ENCODE measurements around the gene ELMO1. TPM values are rescaled to one million over a fixed set of nuclear protein-coding genes. Genes with fewer than 3 reads are reported as not detected.

Gene ELMO1
- total and polyA plus RNA-seq, 2 experiments from 2014 or later = 6.5 to 24.9 TPM

DNA sequence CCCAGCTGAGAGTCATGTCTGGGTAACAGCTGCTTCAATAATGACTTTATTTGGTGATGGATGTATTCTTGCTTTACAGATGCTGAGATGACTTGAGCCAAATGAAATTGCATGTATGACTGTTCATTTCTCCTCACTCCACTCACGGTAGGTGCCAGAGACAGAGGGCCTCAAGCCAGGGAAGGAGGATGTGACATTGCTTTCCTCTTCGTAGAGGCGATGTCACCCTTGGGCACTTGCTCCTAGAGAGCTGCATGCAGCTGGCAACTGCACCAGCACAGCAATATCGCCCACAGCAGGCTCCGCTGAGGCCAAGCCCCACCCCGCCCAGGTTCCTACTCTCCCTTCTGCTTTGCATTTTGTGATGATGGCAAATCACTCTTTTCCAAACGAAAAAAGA is 607.8 kb downstream of the ELMO1 start:
- H2AFZ ChIP-seq = no peak overlapping the region
- Mint-ChIP-seq H3K9me3 (peaks cover 2% of the 10 kb centered on the region; the same call in 1 of the 3 replicates), H3K36me3 (ENCODE audit: low read depth) (no peaks in the 10 kb centered on the region), H3K4me1 (peaks cover 2% of the 10 kb centered on the region; the same call in 2 of the 3 replicates), H3K27me3 (ENCODE audit: insufficient read depth, low read depth, poor library complexity) (peaks cover 1% of the 10 kb centered on the region), H3K27ac (no peak overlapping the region), H3K4me3 (no peak overlapping the region)
- H3K4me2 ChIP-seq = no peak overlapping the region
- ATAC-seq (no peak), DNase-seq (ENCODE audit: low spot score) (no peak)
- no peaks in the 10 kb centered on the region for H3K79me2 ChIP-seq (replicated peaks; ENCODE audit: insufficient read depth)
- no peak overlapping the region for H3K4me3 ChIP-seq
- no peak overlapping the region for H3K27ac ChIP-seq (ENCODE audit: low read depth)
- TF ChIP-seq ZNF114 (CRISPR knock-in tag; IDR thresholded peaks at IDR 0.05) = no peak
- TF ChIP-seq EZH2 (IDR thresholded peaks at IDR 0.05; ENCODE audit: low read depth, unreplicated experiment) = no peak
- TF ChIP-seq ZNF331 (CRISPR knock-in tag; IDR thresholded peaks at IDR 0.05; ENCODE audit: low read depth) = no peak
- no peak for TF ChIP-seq POLR2AphosphoS5 (IDR thresholded peaks at IDR 0.05; ENCODE audit: low read depth)
- TF ChIP-seq CREB1 (CRISPR knock-in tag; IDR thresholded peaks at IDR 0.05; ENCODE audit: low read depth) = no peak
- no peak for TF ChIP-seq ZNF462 (CRISPR knock-in tag; IDR thresholded peaks at IDR 0.05)
- TF ChIP-seq JUNB (IDR thresholded peaks at IDR 0.05; ENCODE audit: unreplicated experiment) = no peak
- TF ChIP-seq NANOG (IDR thresholded peaks at IDR 0.05; ENCODE audit: borderline replicate concordance) = no peak
- TF ChIP-seq EZH2phosphoT487 (IDR thresholded peaks at IDR 0.05; ENCODE audit: unreplicated experiment) = no peak
- TF ChIP-seq STAT1 (IDR thresholded peaks at IDR 0.05; ENCODE audit: unreplicated experiment) = no peak
- no peak for TF ChIP-seq ETS1 (IDR thresholded peaks at IDR 0.05)
- TF ChIP-seq, protein P1, sequence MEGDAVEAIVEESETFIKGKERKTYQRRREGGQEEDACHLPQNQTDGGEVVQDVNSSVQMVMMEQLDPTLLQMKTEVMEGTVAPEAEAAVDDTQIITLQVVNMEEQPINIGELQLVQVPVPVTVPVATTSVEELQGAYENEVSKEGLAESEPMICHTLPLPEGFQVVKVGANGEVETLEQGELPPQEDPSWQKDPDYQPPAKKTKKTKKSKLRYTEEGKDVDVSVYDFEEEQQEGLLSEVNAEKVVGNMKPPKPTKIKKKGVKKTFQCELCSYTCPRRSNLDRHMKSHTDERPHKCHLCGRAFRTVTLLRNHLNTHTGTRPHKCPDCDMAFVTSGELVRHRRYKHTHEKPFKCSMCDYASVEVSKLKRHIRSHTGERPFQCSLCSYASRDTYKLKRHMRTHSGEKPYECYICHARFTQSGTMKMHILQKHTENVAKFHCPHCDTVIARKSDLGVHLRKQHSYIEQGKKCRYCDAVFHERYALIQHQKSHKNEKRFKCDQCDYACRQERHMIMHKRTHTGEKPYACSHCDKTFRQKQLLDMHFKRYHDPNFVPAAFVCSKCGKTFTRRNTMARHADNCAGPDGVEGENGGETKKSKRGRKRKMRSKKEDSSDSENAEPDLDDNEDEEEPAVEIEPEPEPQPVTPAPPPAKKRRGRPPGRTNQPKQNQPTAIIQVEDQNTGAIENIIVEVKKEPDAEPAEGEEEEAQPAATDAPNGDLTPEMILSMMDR (conservative IDR thresholded peaks at IDR 0.05; ENCODE audit: low read depth in 2 of 2) = no peak
- TF ChIP-seq, protein P2, sequence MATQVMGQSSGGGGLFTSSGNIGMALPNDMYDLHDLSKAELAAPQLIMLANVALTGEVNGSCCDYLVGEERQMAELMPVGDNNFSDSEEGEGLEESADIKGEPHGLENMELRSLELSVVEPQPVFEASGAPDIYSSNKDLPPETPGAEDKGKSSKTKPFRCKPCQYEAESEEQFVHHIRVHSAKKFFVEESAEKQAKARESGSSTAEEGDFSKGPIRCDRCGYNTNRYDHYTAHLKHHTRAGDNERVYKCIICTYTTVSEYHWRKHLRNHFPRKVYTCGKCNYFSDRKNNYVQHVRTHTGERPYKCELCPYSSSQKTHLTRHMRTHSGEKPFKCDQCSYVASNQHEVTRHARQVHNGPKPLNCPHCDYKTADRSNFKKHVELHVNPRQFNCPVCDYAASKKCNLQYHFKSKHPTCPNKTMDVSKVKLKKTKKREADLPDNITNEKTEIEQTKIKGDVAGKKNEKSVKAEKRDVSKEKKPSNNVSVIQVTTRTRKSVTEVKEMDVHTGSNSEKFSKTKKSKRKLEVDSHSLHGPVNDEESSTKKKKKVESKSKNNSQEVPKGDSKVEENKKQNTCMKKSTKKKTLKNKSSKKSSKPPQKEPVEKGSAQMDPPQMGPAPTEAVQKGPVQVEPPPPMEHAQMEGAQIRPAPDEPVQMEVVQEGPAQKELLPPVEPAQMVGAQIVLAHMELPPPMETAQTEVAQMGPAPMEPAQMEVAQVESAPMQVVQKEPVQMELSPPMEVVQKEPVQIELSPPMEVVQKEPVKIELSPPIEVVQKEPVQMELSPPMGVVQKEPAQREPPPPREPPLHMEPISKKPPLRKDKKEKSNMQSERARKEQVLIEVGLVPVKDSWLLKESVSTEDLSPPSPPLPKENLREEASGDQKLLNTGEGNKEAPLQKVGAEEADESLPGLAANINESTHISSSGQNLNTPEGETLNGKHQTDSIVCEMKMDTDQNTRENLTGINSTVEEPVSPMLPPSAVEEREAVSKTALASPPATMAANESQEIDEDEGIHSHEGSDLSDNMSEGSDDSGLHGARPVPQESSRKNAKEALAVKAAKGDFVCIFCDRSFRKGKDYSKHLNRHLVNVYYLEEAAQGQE (IDR thresholded peaks at IDR 0.05; ENCODE audit: unreplicated experiment) = no peak
- no peaks in the 10 kb centered on the region for H3K27me3 ChIP-seq (ENCODE audit: insufficient read depth)
- H3K36me3 ChIP-seq (ENCODE audit: insufficient read depth) = no peaks in the 10 kb centered on the region
- H3K4me1 ChIP-seq (ENCODE audit: insufficient read depth) = no peaks in the 10 kb centered on the region
- no peaks in the 10 kb centered on the region for H4K20me1 ChIP-seq (replicated peaks; ENCODE audit: insufficient read depth)
- no peaks in the 10 kb centered on the region for H3F3A ChIP-seq (replicated peaks; ENCODE audit: low read depth)
- H3K9me2 ChIP-seq (ENCODE audit: insufficient read depth) = no peaks in the 10 kb centered on the region

Data from GM23338 (cell line).